Glomerular visceral epithelial cell (primary cell): Measurements from ENCODE around the gene CREB5.

Experiments used
- DNase-seq: peaks from one replicate; pipeline ENCODE4 v3.0.0-alpha.2; 2016; ENCODE audit errors: extremely low spot score

The CREB5 gene

DNA sequence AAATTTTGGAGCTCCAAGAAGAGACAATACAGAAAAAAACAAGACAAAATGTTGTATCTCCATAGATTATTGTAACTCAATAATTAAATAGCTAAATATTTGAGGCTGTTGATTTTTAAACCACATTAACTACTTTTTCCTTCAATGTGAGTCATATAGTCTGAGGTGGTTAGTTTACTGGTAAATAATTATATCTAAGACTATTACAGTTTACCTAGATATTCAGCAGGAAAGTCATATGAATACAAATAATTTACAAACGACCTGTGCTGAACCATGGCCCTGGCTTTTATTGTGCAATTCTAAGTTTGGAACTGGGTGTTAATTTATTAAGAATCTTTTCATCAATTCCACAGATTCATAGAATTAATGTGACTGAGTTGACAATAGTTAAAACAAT lies 22.2 kb downstream of the CREB5 start:
- DNase-seq: no peak

DNA sequence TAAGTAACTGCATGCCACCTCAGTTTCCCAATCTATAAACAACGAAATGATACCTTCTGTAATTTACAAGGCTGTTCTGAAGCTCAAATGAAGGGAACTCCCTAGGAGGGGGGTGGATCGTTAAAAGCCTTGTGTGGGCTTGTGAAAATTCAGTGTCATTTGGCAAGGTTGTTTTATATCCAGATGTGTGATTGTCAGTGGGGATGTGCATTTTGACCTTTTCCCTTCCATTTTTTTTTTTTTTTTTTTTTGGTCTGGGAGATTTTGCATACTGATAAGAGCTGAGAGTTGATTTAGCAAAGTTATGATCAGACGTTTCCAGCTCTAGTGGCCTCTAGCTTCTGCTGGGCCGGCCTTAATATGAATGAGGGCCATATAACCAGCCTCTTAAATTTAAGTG lies 22.8 kb downstream of the CREB5 start:
- no peak for DNase-seq

DNA sequence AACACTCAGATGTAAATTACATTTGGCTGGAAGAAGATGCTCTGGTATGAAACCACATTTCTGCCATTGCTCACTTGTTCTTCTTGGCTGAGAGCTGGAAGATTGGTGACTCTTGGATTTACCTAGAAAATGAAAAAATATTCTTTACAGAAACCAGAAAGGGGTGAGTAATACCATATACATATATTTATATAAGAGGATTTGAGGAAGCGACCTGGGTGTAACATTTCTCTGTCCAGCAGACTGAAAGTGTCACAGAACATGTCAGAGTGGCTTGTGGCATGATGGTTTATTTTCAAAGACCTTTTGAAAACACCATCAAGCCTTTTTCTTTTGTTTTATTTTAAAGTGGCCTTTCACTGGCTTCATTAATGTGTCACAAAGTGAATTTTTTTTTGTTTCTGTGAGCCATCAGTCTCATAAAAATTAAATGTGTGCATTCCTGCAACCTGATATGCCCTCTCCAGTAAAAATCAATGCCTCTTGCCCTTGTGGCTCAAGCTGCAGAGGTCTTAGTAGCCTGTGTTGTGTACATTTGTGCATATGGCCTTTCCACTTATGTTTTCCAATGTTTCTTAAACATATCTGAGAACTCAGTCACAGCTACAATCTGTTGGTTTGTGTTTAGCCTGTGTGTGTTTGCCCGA lies 23.5 kb downstream of the CREB5 start:
- DNase-seq: no peak

DNA sequence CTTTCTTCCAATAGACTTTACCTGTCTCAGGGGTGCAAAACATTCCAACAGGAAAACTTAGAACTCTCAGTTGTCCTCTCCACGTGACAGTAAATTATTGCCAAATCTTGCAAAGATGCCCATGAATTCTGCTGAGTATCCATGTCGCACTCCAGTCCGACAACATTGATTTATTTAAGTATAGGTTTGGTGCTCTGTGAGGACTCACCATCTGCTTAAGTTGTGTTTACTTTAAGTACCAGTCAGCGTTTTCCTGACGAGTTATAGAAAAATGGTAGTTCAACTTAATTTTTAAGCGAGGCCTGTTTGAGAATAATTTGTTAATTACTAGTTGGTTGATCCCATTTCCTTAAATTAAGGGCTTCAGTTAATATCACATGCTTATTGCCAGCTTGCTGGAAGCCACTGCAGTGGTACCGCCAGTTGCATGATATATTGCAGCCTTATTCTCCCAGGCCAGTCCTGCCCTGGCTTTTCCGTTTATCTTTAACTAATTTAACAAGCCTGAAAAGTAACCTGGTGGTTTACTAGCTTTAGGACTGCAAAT lies 27.8 kb downstream of the CREB5 start:
- no peak for DNase-seq

DNA sequence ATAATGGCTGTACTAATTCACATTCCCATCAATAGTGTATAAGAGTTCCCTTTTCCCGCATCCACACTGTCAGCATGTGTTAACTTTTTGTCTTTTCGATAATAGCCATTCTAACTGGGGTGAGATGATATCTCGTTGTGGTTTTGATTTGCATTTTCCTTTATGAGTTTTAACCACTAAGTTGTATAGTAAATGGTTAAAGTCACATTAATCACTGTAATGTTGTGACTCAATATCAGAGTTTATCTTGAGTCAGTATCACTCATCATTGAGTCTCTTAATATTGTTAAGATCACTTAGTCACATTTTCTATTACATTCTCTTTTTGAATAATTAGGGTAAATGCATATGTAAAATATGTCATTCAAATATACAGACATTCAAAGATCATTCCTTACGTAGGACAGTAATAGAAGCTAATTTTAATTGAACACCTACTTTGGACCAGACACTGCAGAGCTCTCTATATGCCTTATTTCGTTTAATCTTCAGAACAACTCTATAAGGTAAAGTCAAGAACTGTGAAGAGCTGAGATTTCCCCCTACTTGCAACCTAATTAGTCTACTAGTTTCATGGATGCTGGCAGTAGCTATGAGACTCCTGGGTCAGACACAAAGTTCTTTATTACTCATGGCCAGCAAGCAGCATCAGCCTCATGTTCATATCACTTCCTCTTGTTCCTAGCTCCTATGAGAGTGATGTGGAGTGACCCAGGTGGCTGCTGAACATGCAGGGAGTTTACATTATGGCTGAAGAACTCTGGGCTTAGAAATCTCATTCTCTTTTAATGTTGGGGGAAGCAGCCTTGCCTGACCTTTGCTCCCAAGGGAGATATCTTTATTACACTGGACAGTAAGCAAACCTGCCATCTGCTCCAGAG lies 30.5 kb downstream of the CREB5 start:
- DNase-seq: no peak

DNA sequence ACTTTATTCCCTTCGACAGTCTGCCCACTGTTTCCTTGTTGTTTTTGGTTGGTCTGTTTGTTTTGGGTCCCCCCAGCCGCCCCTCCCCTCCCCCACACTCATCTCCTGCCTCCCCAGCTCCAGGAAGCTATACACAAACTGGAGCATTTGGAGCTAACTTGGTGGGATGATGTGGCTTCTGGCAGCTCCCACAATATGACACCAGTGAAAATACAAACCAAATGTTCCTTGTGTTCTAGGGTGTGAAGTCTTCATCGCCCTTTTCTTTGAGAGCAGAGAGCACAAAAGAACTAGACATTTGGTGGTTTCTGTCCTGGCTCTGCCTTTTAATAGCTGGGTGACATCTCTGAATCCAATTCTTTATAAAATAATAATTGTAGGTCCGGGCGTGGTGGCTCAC lies 33.8 kb downstream of the CREB5 start:
- DNase-seq: no peak

DNA sequence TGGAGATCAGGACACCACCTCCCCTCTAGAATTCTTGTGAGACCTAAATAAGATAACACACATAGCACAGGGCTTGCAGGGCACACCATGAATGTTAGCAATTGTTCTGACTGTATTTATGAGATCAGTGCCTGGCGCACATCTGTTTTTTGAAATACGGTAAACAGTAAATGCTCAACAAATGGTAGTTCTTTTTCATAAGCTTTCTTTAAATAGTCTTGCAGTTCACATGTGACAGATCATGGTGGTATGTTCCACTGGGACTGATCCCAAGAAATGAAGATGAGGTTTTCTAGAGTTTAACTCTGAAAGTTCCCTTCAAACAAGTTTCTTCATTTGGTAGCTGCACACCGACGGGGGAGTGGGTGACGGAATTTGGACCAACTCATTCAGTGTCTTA lies 34.8 kb downstream of the CREB5 start:
- DNase-seq: no peak

DNA sequence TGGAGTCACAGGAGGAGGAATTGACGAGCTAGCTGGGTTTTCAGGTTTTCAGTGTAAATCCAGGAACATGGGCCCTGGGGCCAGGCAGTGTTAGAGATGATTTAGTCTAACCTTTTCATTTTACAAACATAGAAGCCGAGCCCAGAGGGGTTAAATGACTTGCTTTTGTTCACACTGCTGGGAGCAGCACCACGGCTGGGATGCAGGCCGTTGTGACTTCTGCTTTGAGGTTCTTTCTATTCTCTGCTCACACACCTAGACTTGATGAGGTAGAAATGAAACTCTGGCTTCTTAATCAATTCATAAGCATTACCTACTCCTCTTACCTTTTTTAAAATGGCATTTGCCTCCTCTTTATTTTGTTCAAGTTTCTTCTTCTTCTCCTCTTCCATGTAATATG lies 36.4 kb downstream of the CREB5 start:
- no peak for DNase-seq

DNA sequence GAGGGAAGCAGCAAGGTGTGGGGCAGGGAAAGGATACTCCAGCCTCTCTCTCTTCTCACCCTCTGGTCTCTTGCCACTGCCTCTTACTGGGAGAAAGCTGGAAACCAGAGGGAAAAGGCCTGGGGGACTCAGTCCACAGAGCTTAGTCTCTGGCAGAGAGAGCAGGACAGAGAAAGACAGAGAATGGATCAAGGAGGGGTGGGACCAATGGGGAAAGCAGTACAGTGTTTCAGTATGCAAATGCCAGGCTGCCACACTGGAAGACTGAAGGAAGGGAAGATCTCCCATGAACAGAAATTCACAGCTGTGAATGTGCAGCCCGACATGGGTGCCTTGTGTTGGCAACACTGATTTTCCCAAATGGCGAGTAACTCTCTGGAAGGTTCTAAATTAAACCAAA lies 40.4 kb downstream of the CREB5 start:
- DNase-seq: no peak

DNA sequence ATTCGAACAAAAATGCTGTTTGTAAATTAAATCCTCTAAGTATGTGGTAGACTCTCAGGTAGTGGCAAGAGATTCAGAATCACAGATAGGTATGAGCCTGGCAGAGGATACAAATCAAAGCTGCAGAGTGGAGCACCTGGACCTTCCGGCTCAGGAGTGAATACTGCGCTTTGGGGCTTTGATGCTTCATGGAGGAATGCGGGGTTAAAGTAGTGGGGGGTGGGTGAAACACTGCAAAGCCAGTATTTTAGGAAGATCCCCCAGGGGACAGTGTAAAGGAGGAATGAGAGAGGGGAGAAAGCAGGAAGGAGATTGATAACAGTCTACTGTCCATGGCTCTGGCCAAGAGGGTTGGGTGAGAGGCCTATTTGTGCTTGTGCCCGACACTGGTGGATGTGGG lies 43.2 kb downstream of the CREB5 start:
- DNase-seq: no peak

DNA sequence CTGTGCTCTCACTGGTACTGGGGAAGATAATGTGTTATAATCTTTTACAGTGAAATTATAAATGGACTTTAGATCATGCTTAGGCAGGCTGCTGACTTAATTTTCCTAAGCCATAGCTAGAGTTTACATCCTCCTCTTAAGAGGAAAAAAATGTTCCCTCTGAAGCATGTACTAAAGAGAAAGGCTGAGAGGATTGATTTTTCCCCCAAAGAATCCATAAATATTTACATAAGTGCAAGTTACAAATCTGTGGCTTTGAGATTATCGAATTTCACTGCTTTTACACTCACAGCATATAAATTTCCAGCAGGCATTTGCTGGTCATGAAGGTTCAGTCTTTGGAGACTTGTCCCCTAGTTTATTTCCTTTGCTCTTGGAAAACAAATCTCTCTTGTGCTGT lies 43.7 kb downstream of the CREB5 start:
- no peak for DNase-seq

DNA sequence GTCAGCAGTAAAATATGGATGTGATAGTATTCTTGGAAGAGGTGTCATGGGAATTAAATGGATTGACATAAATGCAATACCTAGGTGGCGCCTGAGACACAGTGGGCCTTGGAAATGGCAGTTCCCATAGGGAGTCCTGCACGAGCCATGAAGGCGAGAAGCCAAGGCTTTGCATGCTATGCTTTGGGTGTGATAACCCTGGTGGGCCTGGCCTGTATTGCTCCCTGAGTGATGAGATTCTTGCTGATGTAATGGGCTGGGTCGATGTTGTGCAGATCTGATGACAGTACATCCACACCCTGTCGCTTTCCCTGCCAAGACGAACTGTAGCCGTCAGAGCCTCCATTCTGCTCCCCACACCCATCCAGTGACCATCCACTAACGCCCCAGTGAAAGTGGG lies 46.4 kb downstream of the CREB5 start:
- no peak for DNase-seq

DNA sequence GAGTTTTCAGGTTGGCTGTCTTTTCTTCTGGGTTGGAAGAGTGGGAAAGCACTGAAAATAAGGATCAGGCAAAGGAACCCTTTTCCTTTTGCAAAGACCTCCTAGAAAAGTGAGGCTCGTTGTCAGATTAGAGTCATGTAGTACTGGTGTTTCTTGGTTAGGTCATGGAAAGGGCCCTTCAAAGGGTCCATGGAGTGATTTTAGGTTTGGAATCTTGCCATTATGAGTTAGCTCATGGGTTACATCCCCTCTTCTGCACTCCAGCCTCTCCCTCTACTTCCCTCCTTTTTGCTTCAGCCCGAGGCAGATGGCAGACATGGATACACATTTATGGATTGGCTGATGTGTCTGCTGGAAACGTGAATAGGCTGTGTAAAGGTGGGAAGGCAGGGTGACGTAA lies 47.0 kb downstream of the CREB5 start:
- no peak for DNase-seq

DNA sequence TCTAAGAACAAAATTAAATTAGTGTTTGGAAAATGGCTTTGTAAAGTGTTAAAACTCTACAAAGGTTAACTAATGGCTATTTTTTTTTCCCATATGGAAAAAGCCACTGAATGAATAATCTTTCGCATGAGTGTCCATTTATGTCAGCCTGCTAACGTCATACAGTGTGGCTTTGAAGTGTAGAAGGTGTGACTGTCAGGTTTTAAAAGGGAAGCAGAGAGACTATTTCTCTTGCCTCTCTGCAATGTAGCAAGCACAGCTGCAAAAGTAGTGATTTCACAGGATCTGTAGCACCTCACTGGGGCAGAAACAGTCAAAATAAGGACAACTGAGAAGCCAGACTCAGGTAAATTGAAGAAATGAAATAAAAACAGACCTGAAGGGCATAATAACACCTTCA lies 53.4 kb downstream of the CREB5 start:
- no peak for DNase-seq

DNA sequence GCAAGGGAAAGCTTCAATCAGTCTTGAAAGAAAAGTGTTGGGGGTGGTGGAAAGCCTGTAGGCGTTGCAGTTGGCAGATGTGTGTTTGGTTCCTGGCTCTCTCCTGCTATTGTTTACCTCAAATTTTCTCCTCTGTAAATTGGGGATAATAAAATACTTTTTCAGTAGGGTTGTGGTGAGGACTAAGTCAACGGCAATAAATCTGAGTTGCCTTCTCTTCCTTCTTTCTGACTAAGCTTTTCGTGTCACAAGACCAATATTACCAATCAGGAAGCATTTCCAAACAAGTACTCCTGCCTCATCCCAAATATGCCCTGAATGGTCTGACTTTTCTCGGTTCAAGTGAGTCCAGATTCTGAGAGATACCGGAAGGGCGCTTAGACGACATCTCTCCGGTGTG lies 54.0 kb downstream of the CREB5 start:
- no peak for DNase-seq

DNA sequence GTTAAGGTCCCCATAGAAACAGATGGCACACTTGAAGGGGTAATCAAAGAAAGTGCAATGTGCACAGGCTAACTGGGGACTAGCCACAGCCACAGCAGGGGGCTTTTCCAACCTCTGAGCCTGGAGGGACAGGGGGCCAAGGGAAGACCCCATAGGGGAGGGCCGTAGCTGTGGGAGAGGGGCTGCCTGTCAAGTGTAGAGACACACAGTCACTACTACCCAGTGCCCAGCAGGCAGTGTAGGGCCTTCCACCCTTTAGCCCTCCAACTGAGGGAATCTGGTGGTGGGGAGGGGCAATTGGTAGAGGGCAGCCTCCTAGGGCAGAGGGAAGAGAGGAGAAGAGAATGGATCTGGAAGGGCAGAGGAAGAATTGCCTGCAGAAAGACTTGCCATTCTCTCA lies 54.6 kb downstream of the CREB5 start:
- DNase-seq: no peak

DNA sequence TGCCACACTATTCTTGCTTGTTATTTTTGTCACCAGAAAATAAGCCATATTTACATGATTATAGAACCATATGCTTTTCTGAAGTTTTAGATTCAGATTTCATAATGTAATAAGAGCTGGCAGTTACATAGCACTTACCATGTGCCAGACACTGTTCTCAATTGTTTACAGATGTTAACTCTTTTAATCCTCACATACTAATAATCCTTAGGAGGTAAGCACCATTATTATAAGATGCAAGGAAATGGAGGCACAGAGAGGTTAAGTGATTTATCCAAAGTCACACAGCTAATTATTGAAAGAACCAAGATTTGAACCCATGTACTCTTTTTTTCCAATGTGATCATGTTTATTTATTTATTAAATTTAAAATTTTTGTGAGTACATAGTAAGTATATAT lies 57.2 kb downstream of the CREB5 start:
- DNase-seq: no peak

DNA sequence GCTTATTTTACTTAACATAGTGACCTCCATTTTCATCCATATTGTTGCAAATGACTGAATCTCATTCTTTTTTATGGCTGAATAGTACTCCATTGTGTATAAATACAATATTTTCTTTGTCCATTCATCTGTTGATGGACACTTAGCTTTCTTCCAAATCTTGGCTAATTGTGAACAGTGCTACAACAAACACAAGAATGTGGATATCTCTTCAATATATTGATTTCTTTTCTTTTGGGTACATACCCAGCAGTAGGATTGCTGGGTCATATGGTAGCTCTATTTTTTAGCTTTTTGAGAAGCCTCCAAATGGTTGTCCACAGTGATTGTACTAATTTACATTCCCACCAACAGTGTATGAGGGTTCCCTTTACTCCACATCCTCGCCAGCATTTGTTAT lies 58.0 kb downstream of the CREB5 start:
- DNase-seq: no peak

DNA sequence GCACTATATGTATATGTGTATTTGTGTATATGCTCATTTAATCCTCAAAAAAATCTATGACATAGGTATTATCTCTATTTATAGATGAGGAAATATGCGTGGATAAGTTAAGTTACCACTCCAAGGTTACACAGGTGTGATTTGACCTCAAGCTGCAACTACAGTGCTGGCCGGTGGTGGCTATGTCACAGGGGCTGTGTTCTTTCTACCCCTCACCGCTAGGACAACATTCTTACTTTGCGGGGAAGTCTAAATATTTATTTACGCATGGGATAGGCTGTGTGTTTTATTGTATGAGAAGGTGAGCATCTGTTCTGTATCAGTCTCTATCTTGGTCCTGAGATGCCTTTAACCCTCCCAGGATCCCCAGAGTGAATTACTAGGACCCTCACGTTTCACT lies 60.0 kb downstream of the CREB5 start:
- DNase-seq: no peak

DNA sequence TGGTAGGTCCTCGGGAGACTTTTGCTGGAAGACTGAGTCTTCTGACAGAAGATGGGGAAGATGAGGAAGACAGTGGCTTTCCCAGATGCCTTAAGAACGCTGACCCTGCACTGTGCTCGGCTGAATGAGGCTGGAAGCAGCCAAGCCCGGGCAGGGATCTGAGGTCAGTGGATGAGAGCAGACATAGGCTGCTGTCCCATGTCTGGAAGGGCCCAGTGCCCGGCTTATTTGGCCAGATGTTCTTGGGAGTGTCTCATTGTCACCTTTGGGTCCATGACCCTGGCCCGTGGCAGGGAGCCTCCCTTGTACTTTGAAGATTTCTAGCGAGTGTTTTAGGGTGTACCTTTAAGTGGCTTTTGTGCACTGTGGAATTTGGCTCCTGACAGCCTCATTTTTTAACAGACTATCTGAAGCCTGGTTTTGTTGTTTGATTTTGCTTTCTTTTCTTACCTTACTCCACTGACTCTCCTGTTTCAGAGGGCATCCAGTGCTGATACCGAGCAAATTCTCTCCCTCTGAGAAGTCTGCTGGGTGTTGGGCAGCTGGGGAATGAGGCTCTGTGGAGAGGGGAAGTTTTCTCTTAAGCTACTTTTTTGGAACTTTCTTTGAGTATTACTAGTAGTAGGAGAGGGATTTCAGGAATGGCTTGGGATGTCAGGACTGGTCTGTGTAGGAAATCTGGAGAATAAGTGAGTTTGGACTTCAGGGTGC lies 61.4 kb downstream of the CREB5 start:
- DNase-seq: peak; percentile 25

DNA sequence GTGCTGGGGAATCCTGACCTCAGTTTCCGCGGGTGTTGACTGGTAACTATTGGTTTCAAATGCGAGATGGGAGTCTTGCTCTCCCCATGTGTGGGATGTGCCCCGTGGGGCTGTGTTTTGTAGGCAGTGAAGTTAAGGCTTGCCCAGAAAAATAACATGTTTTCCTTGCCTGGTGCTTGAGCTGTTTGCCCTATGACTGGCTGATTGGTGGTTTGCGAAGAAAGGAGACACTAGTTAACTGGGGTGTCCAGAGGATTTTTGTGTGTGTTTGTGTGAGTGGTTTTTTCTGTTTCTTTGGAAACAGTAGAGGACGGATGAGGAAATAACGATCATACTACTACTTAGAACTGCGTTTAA lies 61.9 kb downstream of the CREB5 start:
- no peak for DNase-seq

DNA sequence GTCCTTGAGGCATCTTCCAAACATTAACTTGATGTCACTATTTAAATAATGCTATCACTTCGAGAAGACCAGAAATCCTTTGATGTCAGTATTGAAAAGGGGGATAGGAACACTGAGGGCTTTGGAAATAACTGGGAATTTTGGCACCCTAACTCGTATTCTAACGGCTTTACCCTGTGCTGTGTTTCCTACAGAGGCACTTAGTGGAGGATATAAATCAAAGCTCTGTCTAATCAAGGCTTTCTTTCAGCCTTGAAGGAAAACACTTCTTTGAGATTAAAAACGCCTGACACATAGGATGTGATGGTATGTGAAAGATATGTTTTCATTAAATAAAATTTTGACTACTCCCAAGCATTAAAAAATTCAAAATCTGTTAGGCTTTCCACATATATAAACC lies 62.3 kb downstream of the CREB5 start:
- DNase-seq: no peak

DNA sequence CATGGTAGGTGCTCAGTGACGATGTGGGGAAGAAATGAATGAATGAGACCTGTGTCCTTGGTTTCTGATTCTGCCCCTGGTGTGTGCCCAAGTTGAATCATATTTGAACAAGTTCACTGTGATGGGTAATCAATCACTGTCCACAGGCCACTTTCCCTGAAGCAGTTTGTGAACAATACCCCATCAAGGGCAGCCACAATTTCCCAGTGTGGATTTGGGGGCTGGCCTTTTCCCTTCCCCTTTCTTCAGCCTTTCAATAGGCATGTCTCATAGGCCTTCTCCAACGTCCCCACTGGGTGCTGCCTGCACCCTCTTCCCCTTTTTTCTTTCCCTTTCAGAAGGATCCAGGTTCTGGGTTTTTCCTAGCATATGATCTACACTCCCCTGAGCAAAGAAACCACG lies 64.7 kb downstream of the CREB5 start:
- no peak for DNase-seq
